Measurements from ENCODE around the gene CCDC88C.

CCDC88C gene

DNA sequence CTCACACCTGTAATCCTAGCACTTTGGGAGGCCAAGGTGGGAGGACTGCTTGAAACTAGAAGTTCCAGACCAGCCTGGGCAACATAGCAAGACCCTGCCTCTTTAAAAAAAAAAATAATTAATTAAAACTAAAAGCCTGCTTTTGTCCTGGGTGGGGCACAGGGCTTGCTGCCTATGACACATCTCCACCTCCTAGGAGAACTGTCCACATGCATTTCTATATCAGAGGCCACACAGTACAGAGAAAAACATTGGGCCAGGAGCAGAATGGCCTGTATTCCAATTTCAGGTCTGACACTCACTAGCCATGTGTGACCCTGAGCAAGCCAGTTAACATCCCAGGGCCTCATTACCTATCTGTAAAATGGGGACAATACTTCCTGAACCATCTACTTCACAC is 31.9 kb downstream of the CCDC88C start:
- no peak for DNase-seq (ENCODE audit: extremely low read depth, low read depth)
- TF ChIP-seq, protein P1, sequence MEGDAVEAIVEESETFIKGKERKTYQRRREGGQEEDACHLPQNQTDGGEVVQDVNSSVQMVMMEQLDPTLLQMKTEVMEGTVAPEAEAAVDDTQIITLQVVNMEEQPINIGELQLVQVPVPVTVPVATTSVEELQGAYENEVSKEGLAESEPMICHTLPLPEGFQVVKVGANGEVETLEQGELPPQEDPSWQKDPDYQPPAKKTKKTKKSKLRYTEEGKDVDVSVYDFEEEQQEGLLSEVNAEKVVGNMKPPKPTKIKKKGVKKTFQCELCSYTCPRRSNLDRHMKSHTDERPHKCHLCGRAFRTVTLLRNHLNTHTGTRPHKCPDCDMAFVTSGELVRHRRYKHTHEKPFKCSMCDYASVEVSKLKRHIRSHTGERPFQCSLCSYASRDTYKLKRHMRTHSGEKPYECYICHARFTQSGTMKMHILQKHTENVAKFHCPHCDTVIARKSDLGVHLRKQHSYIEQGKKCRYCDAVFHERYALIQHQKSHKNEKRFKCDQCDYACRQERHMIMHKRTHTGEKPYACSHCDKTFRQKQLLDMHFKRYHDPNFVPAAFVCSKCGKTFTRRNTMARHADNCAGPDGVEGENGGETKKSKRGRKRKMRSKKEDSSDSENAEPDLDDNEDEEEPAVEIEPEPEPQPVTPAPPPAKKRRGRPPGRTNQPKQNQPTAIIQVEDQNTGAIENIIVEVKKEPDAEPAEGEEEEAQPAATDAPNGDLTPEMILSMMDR (IDR thresholded peaks at IDR 0.05; ENCODE audit: low read depth, low read length, missing control alignments), result no peak
- no peak overlapping the region for H3K4me3 ChIP-seq (replicated peaks; ENCODE audit: low read depth, low read length)

DNA sequence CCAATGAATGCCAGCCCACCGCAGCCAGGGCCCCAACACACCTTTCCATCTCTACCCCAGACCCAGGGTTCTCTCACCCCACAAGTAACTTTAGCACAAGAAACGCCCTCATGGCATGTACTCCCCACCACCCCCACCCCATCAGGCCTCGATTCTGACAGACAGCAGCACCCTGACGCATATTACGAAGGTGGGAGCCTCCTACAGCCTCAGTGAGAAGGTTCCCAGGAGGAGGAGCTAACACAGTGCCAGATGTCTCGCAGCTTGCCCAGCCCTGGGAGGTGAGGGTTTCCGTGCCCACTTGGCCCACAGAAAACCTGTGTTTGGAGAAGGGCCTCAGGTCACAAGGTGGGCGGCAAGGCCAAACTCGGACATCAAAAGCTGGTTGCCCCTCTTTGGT is 32.4 kb downstream of the CCDC88C start:
- no peak for DNase-seq (ENCODE audit: extremely low read depth, low read depth)
- TF ChIP-seq, protein P1 (IDR thresholded peaks at IDR 0.05; ENCODE audit: low read depth, low read length, missing control alignments), result no peak
- H3K4me3 ChIP-seq (replicated peaks; ENCODE audit: low read depth, low read length), result no peak overlapping the region

DNA sequence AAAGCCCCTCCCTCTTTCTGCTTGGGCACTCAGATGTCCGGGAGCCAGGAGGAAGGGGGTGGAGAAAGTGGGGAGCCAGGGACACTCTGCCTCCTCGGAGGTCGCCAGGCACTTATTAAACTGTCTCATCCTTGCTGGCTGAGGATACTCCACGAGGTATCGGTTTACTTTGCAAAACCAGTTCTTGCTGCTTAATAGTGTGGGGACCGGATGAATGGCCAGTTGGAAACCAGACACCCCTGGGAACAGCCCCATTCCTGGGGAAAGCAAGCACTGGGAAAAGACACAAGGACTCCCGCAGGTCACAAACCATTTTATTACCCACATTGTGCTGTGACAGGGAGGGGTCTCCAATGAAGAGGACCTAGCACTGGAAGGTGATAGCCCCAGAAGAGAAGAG is 34.2 kb downstream of the CCDC88C start:
- DNase-seq (ENCODE audit: extremely low read depth, low read depth), result no peak
- TF ChIP-seq, protein P1 (IDR thresholded peaks at IDR 0.05; ENCODE audit: low read depth, low read length, missing control alignments), result no peak
- no peak overlapping the region for H3K4me3 ChIP-seq (replicated peaks; ENCODE audit: low read depth, low read length)

DNA sequence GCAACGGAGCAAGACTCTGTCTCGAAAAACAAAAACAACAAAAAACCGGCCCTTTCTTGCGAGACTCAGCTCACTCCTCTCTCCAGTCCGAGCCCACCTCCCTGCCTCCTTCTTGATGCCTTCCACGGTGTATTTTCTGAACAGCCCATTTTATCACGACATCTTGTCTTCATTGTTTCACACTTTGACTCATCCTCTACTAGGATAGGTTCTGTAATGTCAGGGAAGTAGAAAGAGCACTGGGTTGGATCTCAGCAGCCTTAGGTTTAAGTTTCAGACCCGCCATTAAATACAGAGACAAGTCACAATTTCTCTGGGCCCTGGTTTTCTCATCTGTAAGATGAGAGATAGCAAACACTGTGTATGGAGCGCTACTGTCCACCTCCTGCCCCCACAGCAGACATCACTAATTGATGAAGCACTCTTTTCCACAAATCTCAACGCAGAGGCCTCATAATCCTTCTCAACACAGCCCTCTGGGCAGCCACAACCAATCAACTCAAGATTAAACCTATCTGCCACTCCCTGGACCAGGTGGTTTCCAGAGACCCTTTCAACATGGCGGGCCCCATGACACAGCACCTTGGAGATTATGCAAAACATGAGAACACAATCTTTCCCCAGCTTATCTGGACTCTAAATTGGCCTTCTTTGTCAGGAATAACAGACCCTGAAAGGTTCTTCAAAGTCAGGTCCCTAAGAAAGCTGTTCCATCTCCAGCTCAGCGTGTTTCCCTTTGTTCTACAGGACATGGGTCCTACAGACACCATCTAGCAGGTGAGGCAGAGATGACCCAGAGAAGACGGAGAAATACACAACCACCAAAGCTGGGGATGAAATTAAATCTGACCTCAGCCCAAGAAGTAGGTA is 35.6 kb downstream of the CCDC88C start:
- DNase-seq (ENCODE audit: extremely low read depth, low read depth), result no peak
- no peak overlapping the region for H3K4me3 ChIP-seq (replicated peaks; ENCODE audit: low read depth, low read length)

DNA sequence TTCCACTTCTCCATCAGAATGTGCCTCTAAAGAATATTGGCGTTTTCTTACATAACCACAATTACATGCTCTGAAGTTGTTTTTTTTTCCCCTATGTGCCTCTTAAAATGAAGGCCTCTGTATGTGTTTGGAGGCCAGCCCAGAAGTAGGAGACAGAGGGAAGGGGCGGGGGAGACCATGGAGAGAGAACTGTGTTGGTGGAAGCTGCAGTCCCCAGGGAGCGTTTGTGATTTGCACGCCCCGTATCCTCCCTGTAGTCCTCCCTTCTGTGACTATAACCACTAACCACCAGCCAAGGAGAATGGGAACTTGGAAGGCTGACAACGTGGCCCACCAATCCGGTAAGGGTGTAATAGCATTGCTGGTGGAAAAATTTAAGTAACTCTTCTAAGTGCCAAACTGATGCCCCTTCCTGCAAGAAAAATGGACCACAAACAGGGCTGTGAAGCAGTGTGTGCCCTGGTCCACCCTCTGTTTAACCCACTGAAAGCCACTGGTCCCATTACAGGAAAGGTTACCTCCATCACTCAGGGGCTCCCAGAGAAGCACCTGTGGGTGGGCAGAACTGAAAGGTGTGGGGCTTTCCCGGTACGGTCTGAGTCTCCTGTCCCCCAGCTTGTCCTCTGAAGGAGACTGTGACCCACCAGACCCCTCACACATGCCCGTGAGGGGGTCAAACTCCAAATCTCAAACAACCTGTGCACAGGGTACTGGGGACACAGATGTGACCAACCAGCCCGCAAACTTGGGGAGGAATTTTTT is 36.8 kb downstream of the CCDC88C start:
- TF ChIP-seq, protein P1 (IDR thresholded peaks at IDR 0.05; ENCODE audit: low read depth, low read length, missing control alignments), result no peak
- DNase-seq (ENCODE audit: extremely low read depth, low read depth), result no peak
- H3K4me3 ChIP-seq (replicated peaks; ENCODE audit: low read depth, low read length), result no peak overlapping the region

More for the DNA sequence above, 35.6 kb downstream of the CCDC88C start:
- TF ChIP-seq, protein P1 (IDR thresholded peaks at IDR 0.05; ENCODE audit: low read depth, low read length, missing control alignments), result no peak

DNA sequence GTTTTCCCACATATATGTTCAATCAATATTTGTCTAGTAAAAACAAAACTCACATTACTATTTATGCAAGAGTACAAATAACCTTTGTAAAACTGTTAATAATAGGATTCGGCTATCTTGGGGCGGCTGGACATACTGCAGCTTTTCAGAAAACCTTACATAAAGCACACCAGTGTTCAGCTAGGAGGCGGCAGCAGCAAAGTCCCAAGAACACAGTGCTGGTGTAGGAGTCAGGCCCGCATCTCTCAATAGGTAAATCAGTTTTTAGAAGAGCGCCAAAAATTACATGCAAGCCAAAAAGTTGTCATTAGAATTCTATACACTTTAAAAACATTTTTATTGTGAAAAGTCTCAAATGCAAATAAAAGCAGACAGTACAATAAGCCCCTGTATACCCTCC is 37.5 kb downstream of the CCDC88C start:
- H3K4me3 ChIP-seq (replicated peaks; ENCODE audit: low read depth, low read length), result no peak overlapping the region

More for the DNA sequence above, 37.5 kb downstream of the CCDC88C start:
- no peak for DNase-seq (ENCODE audit: extremely low read depth, low read depth)
- TF ChIP-seq, protein P1 (IDR thresholded peaks at IDR 0.05; ENCODE audit: low read depth, low read length, missing control alignments), result no peak
